ENCODE measurements around the gene MYLK4.

- TF ChIP-seq CTCF (IDR thresholded peaks at IDR 0.05): no peak
- TF ChIP-seq POLR2AphosphoS5 (IDR thresholded peaks at IDR 0.05): no peak
- no peak for TF ChIP-seq POLR2A (IDR thresholded peaks at IDR 0.05)
Measured at GRCh38 chr6:2633736-2634135, 117.0 kb downstream of the MYLK4 start.

All from transverse colon (tissue), 4 donors.